Kidney tubule cell (primary cell): Measurements from ENCODE around the gene POMT1.
A peak's percentile ranks its signal among the peaks of the same experiment; 100 is the strongest.
"Not testable (repeated sequence)": the region's sequence is repeated elsewhere in the genome, so short reads cannot be mapped to it uniquely, and the experiment has no call there.

Experiments
- DNase-seq: peaks from one replicate; pipeline ENCODE4 v3.0.0-alpha.2; 2018; ENCODE audit warnings: low spot score

Gene POMT1

GRCh38 chr9:131525643-131526565 lies 23.2 kb downstream of the POMT1 start:
- no peak for DNase-seq

- no peak for DNase-seq
These were observed 25.5 kb downstream of the POMT1 start for GRCh38 chr9:131528186-131528585.

GRCh38 chr9:131528886-131529505 lies 26.3 kb downstream of the POMT1 start:
- no peak for DNase-seq

GRCh38 chr9:131529597-131530545 lies 27.2 kb downstream of the POMT1 start:
- DNase-seq = no peak

DNA sequence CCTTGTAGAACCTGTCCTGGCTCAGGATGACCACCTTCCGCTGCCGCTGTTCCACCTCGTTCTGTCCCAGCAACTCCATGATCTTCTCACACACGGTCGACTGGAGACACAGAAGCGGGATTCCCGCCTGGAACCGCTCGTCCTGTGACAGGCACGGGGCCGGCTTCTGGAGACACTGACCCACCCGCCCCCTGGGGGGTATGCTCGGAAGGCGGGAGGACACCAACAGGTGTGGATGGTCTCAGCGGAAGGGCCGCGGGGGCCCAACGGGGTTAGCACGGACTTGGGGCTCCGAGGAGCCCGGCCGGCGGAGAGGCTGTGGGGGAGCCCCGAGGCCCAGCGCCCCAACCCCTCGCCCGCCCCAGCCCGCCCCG lies 27.8 kb downstream of the POMT1 start:
- peak; percentile 74 for DNase-seq

GRCh38 chr9:131530920-131531832 lies 28.5 kb downstream of the POMT1 start, which contains the start of gene UCK1:
UCK1 (minus strand) TSS chr9:131531263; CDS start chr9:131531174, 89 bp downstream.
- DNase-seq = peak; percentile 79

DNA sequence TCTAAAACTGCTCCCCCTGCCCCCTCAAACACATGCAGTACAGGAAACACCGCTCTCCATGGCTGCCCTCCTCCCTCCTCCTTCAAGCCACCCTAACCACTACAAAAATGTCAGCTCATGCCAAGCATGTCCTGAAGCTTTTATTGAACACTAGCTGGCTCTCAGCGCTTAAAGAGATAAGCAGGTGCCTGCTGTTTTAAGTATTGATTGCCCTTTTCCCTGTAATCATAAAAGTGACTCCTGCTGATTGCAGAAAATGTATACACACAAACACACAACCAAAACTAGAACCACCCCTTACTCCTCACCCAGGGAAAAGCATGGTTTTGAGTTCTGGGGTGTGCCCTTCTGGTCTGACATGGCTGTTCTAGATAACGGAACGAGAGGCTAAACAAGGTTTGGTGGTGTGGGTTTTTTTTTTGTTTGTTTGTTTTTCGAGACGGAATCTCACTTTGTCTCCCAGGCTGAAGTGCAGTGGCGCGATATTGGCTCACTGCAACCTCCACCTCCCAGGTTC lies 32.1 kb downstream of the POMT1 start:
- no peak for DNase-seq

GRCh38 chr9:131537946-131538345 lies 35.2 kb downstream of the POMT1 start:
- no peak for DNase-seq

- DNase-seq = no peak
These were observed 36.7 kb downstream of the POMT1 start for GRCh38 chr9:131539223-131539923.

DNA sequence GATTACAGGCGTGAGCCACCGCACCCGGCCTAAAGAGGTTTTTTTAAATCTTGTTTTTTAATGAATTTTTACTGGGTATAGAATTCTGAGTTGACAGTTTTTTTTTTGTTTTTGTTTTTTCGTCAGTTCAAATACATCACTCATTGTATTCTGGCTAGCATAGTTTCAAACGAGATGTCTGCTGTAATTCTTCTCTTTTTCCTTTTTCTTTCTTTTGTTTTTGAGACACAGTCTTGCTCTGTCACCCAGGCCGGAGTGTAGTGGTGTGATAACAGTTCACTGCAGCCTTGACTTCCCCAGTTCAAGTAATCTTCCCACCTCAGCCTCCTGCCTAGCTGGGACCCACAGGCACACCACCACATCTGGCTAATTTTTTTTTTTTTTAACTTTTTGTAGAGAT lies 40.4 kb downstream of the POMT1 start:
- no peak for DNase-seq

- DNase-seq = peak; percentile 88
These were observed 42.5 kb downstream of the POMT1 start, which contains the start of gene PRRT1B for GRCh38 chr9:131545003-131545785. PRRT1B (plus strand) TSS chr9:131545523; CDS start chr9:131545616, 93 bp downstream.

DNA sequence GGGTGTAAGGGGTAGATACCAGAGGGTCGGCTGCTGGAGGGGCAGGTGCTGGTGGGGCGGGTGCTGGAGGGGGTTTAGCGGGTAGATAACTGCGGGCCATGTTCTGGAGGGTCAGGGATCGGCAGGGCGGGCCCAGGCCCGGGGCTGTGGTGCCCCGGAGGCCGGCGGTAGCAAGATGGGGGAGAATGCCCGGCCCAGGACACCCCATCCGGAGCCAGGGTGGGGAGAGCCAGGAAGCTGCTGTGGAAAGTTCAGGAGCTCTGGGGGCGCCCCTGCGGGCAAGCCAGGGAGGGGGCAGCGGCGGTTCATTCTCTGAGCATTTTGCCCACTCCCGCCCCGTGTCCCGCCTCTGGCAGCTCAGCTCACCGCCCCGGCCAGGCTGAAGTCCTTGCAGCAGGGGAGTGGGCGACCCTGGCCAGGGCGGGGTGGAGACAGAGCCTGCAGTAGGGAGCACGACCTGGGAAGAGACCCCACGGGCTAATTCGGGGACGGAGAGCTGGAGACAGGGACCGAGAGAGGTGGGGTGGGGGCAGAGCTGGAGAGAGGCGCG lies 43.1 kb downstream of the POMT1 start:
- no peak for DNase-seq

DNA sequence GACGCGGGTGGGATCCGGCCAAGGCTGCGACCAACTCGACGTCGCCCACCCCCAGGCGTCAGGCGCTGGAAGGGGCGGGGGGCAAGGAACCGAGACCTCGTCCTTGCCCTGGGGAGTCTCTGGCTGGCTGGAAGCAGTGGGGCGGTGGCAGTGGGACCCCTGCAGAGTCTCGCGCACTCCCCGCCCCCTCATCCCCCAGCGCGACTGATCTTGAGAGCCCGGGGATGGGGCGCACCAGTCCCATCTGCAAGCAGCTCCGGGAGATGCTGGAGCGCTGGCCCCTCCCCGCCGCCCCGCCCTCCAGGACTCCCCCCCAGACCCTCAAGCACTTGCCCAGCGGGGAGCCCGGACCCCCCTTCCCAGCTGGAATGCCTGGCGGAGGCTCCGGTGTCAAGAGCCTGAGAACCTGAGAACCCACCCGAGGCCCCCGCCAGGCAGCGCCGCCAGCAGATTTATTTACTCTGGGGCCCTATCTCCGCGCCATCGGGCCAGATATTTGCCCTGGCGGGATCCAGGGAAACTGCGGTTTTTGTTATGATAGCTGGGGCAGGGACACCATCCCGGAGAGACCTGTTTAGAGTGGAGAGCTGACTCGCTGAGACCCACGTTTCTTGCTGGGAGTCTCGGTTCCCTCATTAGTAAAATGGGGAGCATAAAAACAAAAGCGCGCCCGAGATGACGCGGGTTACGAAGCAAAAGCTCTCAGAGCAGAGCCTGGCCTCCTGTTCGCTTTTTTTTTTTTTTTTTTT lies 43.8 kb downstream of the POMT1 start:
- no peak for DNase-seq

DNA sequence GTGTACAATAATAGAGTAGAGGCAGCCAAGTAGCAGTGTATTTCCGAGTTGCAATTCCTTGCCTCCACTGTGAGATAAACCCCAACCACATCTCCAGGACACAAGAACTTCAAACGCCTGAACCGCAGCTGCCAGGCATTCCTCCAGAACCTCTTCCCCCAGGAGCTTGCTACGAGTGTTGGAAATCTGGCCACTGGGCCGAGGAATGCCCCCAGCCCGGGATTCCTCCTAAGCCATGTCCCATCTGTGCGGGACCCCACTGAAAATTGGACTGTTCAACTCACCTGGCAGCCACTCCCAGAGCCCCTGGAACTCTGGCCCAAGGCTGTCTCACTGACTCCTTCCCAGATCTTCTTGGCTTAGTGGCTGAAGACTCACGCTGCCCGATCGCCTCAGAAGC lies 46.5 kb downstream of the POMT1 start:
- not testable (repeated sequence) for DNase-seq

DNA sequence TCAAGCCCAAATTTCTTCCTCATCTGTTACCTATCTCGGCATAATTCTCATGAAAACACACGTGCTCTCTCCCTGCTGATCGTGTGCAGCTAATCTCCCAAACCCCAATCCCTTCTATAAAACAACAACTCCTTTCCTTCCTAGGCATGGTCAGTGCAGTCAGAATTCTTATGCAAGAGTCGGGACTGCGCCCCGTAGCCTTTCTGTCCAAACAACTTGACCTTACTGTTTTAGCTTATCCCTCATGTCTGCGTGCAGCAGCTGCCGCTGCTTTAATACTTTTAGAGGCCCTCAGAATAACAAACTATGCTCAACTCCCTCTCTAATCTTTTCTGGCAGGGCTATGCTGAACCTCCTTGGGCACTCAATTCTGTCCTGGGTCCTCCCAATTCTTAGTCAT lies 47.7 kb downstream of the POMT1 start:
- not testable (repeated sequence) for DNase-seq

GRCh38 chr9:131552030-131552429 lies 49.3 kb downstream of the POMT1 start:
- no peak for DNase-seq

- DNase-seq = no peak
These were observed 51.5 kb downstream of the POMT1 start for GRCh38 chr9:131554087-131554842.
